Vagina (tissue), 2 donors: ENCODE results near the gene ZNF500. TPM values are rescaled to one million over a fixed set of nuclear protein-coding genes. Genes with fewer than 3 reads are reported as not detected.

ENCODE experiments used
- DNase-seq, 2 donors: peaks; one replicate each; pipeline ENCODE4 v3.0.0-alpha.2; 2017; ENCODE audit errors: extremely low spot score in 2 of 2
- H3K27ac ChIP-seq: fragments of 200-600 bp; sonication (generic); one replicate; pipeline ENCODE4 v1.5.1; 2019
- H3K27me3 ChIP-seq: fragments of 200-600 bp; sonication (generic); one replicate; pipeline ENCODE4 v1.5.1; 2019
- H3K36me3 ChIP-seq, 2 donors: fragments of 200-600 bp; sonication (generic); one replicate each; pipeline ENCODE4 v1.5.1; 2017 to 2019
- H3K4me1 ChIP-seq: fragments of 200-600 bp; sonication (generic); one replicate; pipeline ENCODE4 v1.5.1; 2019
- H3K4me3 ChIP-seq, 2 donors: fragments of 200-600 bp; sonication (generic); 1 replicate in 1 of 2; 2 replicates in 1 of 2; pipeline ENCODE4 v1.5.1; 2016 to 2019
- H3K9me3 ChIP-seq: fragments of 200-600 bp; sonication (generic); one replicate; pipeline ENCODE4 v1.5.1; 2019
- CTCF ChIP-seq, 3 experiments: fragments of 450-650 bp in 2 of 3; fragments of 200-600 bp in 1 of 3; sonication (generic) in 1 of 3; IDR thresholded peaks; one replicate each; pipeline ENCODE4 v1.5.1; 2017 to 2019; ENCODE audit warnings: antibody characterized with exemption in 3 of 3, mild to moderate bottlenecking in 2 of 3, moderate library complexity in 2 of 3
- POLR2A ChIP-seq, 2 donors: fragments of 450-650 bp; IDR thresholded peaks; one replicate each; pipeline ENCODE4 v1.6.1; 2017; ENCODE audit warnings: antibody characterized with exemption in 2 of 2, mild to moderate bottlenecking in 2 of 2, moderate library complexity in 2 of 2
- POLR2AphosphoS5 ChIP-seq, 2 donors: sonication (generic); formaldehyde crosslinking; IDR thresholded peaks; one replicate each; pipeline ENCODE4 v1.9.0; 2017; ENCODE audit warnings: antibody characterized with exemption in 2 of 2, mild to moderate bottlenecking in 2 of 2, low read depth in 1 of 2; ENCODE audit not compliant: insufficient read depth in 1 of 2
- intact Hi-C: fragments of 100-400 bp; cut with DNase I; formaldehyde crosslinking; loops from one replicate; pipeline ENCODE4 v1.15.1; 2023
- total RNA-seq: library from RNA; depleted of rRNA; stranded (reverse); fragments of >200 nt; gene quantifications from one replicate; pipeline ENCODE4 v1.2.3, GENCODE V29; 2016

Gene ZNF500
- total RNA-seq, 1 donor from 2014 or later, result 11.0 TPM

- no peaks in the 10 kb centered on the region for H3K4me1 ChIP-seq
- intact Hi-C loops, result no loop called here
- TF ChIP-seq POLR2AphosphoS5 (IDR thresholded peaks at IDR 0.05; ENCODE audit: insufficient read depth in 1 of 2, low read depth in 1 of 2) (no peak), POLR2A (IDR thresholded peaks at IDR 0.05) (no peak), CTCF (IDR thresholded peaks at IDR 0.05) (no peak)
- no peak overlapping the region for H3K27ac ChIP-seq
- no peak for DNase-seq
- H3K9me3 ChIP-seq, result no peaks in the 10 kb centered on the region
- H3K4me3 ChIP-seq, result no peak overlapping the region
- no peaks in the 10 kb centered on the region for H3K36me3 ChIP-seq
- no peaks in the 10 kb centered on the region for H3K27me3 ChIP-seq
These were observed 23.9 kb upstream of the ZNF500 start for GRCh38 chr16:4790871-4791270.

- no peaks in the 10 kb centered on the region for H3K4me1 ChIP-seq
- DNase-seq, result no peak
- H3K27me3 ChIP-seq, result no peaks in the 10 kb centered on the region
- no peaks in the 10 kb centered on the region for H3K9me3 ChIP-seq
- H3K36me3 ChIP-seq, result no peaks in the 10 kb centered on the region
- no peak overlapping the region for H3K27ac ChIP-seq
- no peak for TF ChIP-seq POLR2AphosphoS5 (IDR thresholded peaks at IDR 0.05; ENCODE audit: insufficient read depth in 1 of 2, low read depth in 1 of 2)
- no peak for TF ChIP-seq POLR2A (IDR thresholded peaks at IDR 0.05)
- TF ChIP-seq CTCF (IDR thresholded peaks at IDR 0.05), result no peak
- intact Hi-C loops, result no loop called here
- H3K4me3 ChIP-seq, result no peak overlapping the region
These were observed 23.3 kb upstream of the ZNF500 start for GRCh38 chr16:4790261-4790660.

- no peaks in the 10 kb centered on the region for H3K9me3 ChIP-seq
- H3K36me3 ChIP-seq, result no peaks in the 10 kb centered on the region
- no peaks in the 10 kb centered on the region for H3K4me1 ChIP-seq
- intact Hi-C loops, result no loop called here
- H3K27me3 ChIP-seq, result no peaks in the 10 kb centered on the region
- no peak overlapping the region for H3K4me3 ChIP-seq
- no peak for TF ChIP-seq POLR2AphosphoS5 (IDR thresholded peaks at IDR 0.05; ENCODE audit: insufficient read depth in 1 of 2, low read depth in 1 of 2)
- no peak overlapping the region for H3K27ac ChIP-seq
- no peak for DNase-seq
These were observed 21.9 kb upstream of the ZNF500 start for GRCh38 chr16:4788910-4789309.

- H3K4me3 ChIP-seq, result no peak overlapping the region
- H3K36me3 ChIP-seq, result no peaks in the 10 kb centered on the region
- TF ChIP-seq POLR2A (IDR thresholded peaks at IDR 0.05) (no peak), POLR2AphosphoS5 (IDR thresholded peaks at IDR 0.05; ENCODE audit: insufficient read depth in 1 of 2, low read depth in 1 of 2) (no peak), CTCF (IDR thresholded peaks at IDR 0.05) (no peak)
- intact Hi-C loops, result no loop called here
- H3K27ac ChIP-seq, result no peak overlapping the region
- H3K4me1 ChIP-seq, result no peaks in the 10 kb centered on the region
- DNase-seq, result no peak
- no peaks in the 10 kb centered on the region for H3K9me3 ChIP-seq
- no peaks in the 10 kb centered on the region for H3K27me3 ChIP-seq
These were observed 21.5 kb upstream of the ZNF500 start for GRCh38 chr16:4788489-4788889.

GRCh38 chr16:4787627-4788482, 20.9 kb upstream of the ZNF500 start, which contains the start of gene SEPTIN12:
Gene SEPTIN12 (minus strand): TSS chr16:4788345. CDS start chr16:4787645, 700 bp downstream.
- intact Hi-C loops, result no loop called here
- TF ChIP-seq CTCF (IDR thresholded peaks at IDR 0.05), result no peak
- no peak for TF ChIP-seq POLR2AphosphoS5 (IDR thresholded peaks at IDR 0.05; ENCODE audit: insufficient read depth in 1 of 2, low read depth in 1 of 2)
- no peak for TF ChIP-seq POLR2A (IDR thresholded peaks at IDR 0.05)
- Histone ChIP-seq H3K4me1 (no peaks in the 10 kb centered on the region), H3K9me3 (no peaks in the 10 kb centered on the region), H3K27ac (no peak within 1 kb of the TSS), H3K4me3 (no peak within 1 kb of the TSS), H3K36me3 (no peaks in the 10 kb centered on the region), H3K27me3 (no peaks in the 10 kb centered on the region)
- DNase-seq, result no peak
